ENCODE measurements around the gene APBB2.
A peak's percentile ranks its signal among the peaks of the same experiment; 100 is the strongest.

The APBB2 gene

DNA sequence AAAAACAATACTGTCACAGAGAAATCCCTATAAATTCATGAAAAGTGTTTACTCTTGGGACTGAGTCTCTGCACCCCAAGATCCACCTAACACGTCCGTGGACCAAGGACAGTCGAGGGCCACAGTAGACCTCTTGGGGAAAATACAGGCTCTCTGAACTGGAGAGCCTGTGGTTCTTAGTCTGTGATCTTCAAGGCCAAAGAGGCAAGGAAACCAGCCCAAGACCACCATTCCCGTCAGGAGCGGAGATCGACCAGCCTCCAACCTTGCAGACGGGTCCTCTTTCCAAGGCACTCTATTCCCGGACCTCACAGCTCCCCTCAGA lies 1.6 kb upstream of the APBB2 start:
- H3K4me3 ChIP-seq (ENCODE audit: low read depth, low read length): peak overlapping the region; percentile 69
- TF ChIP-seq, protein P1, sequence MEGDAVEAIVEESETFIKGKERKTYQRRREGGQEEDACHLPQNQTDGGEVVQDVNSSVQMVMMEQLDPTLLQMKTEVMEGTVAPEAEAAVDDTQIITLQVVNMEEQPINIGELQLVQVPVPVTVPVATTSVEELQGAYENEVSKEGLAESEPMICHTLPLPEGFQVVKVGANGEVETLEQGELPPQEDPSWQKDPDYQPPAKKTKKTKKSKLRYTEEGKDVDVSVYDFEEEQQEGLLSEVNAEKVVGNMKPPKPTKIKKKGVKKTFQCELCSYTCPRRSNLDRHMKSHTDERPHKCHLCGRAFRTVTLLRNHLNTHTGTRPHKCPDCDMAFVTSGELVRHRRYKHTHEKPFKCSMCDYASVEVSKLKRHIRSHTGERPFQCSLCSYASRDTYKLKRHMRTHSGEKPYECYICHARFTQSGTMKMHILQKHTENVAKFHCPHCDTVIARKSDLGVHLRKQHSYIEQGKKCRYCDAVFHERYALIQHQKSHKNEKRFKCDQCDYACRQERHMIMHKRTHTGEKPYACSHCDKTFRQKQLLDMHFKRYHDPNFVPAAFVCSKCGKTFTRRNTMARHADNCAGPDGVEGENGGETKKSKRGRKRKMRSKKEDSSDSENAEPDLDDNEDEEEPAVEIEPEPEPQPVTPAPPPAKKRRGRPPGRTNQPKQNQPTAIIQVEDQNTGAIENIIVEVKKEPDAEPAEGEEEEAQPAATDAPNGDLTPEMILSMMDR (IDR thresholded peaks at IDR 0.05; ENCODE audit: low read depth, low read length): no peak

DNA sequence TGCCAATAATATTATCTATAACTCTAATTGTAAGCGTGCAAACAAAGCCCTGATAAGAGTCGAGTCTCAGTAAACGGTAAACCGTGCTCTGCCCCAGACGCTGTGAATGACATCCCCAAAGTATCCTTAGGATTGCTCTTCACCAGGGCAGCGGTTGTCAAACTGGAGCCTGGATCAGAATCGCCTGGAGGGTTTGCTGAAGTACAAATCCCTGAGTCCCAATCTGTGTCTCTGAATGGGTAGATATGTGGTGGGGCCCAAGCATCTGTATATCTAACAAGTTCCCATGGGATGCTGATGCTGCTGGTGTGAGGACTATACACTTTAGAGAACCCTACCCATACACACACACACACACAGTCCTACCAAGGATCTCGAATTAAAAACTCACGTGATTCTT lies 813 bp upstream of the APBB2 start:
- TF ChIP-seq, protein P1 (IDR thresholded peaks at IDR 0.05; ENCODE audit: low read depth, low read length): no peak
- H3K4me3 ChIP-seq (ENCODE audit: low read depth, low read length): no peak overlapping the region

DNA sequence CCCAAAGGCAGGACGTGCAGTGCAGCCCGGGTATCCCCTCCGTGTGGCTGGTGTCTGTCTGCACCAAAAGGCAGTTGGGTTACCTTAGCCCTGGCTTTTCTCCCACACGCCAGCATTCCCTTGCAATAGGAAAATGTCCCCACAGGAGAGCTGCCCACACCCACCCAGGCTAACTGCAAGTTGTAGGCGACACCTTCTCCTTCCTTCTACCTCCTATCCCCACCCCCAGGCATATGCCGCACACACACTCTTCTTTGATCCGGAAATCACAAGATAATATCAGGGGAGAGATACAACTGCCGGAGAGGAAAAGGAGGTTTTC lies 444 bp upstream of the APBB2 start:
- no peak overlapping the region for H3K4me3 ChIP-seq (ENCODE audit: low read depth, low read length)
- TF ChIP-seq, protein P1 (IDR thresholded peaks at IDR 0.05; ENCODE audit: low read depth, low read length): no peak

DNA sequence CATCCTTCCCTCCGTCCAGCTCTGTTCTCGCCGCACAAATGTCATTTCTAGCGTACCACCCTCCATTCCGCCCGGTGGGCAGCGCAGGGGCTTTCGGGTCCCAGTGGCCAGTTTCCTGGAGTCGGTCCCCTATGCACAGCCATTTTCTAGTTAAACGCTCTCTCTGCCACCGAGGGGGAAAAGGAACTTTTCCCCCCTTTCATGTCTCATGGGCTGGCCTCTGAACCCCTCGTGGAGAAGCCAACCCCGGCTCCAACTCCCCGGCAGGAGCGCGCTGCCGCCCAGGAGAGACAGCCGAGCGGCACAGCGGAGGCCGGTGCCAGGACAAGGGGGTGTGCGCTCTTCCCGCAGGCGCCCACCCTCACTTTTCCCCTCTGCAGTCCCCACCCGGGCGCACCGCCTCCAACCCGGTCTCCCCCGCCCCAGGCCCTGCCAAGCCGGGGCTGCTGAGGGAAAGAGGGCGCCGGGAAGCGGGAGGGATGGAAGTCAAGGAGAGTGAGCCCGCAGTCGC lies 662 bp downstream of the APBB2 start:
- TF ChIP-seq, protein P1 (IDR thresholded peaks at IDR 0.05; ENCODE audit: low read depth, low read length): no peak
- peak overlapping the region; percentile 94 for H3K4me3 ChIP-seq (ENCODE audit: low read depth, low read length)

DNA sequence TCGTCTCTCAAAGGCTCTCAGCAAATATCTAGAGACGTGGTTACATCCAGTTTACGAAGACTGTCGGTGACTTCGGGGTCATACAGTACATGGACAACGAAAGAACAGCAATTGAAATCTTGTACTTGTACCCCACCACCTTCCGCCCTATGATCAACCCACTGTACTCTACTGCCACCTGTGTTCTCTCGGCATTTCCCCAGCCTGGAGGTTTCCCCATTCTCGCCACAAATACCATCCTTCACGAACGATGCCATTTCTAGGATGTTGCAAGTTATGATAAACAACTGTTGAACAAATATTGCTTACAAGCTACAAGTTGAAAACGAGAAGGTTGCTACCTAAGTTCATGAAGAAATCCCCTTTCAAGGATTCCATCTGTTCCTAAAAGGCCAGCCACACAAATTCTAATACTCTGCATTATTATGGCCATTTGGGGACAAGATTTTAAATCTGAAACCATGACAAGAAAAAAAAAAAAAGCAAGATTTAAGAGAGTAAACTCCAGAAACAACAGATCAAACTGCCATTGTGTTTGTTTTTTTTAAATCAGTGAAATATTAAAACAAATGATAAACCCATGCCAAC lies 1.6 kb downstream of the APBB2 start:
- peak overlapping the region; percentile 94 for H3K4me3 ChIP-seq (ENCODE audit: low read depth, low read length)
- TF ChIP-seq, protein P1 (IDR thresholded peaks at IDR 0.05; ENCODE audit: low read depth, low read length): peak; percentile 45; the same call in 1 of the 2 replicates

DNA sequence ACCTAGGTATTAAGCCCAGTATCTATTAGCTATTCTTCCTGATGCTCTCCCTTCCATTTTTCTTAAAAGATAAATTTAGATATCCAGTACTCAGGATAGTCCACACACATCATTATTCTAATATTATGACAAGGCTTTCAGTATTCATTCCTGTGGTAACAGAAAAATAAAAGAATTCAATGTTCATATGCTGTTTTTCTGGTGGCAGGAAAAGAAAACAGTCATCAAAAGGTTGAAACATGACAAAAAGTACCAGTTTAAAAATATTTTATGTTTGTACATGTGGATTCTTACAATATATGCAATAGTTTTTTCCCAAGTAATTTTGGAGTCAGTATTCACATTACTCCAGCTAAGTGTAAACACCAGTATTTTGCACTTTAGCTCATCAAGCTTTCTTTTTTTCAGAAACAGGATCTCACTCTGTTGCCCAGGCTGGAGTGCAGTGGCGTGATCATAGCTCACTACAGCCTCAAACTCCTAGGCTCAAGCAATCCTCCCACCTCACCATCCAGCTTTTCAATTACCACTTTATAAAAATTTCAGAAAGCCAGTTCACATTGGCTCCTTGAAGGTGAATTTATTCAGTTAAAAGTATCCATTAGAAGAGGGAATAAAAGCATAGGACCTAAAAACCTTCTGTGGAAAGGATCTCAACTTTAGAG lies 2.3 kb downstream of the APBB2 start:
- H3K4me3 ChIP-seq (ENCODE audit: low read depth, low read length): peak overlapping the region; percentile 94
- TF ChIP-seq, protein P1 (IDR thresholded peaks at IDR 0.05; ENCODE audit: low read depth, low read length): no peak

DNA sequence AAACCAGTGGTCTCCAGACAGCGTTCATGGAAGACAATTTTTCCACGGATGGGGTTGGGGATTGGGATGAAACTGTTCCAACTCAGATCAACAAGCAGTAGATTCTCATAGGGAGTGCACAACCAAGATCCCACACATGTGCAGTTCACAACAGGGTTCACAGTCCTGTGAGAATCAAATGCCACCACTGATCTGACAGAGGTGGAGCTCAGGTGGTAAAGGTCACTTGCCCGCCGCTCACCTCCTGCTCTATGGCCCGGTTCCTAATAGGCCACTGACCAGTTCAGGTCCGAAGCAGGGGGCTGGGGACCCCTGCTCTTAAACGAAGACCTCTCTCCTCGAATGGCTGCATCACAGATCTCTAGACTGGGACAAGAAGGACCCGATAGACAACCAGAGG lies 4.4 kb downstream of the APBB2 start:
- TF ChIP-seq, protein P1 (IDR thresholded peaks at IDR 0.05; ENCODE audit: low read depth, low read length): no peak
- no peak overlapping the region for H3K4me3 ChIP-seq (ENCODE audit: low read depth, low read length)

Measured in WI38 (cell line).